SK-N-SH (cell line): ENCODE data around the gene DDAH2. TPM values are rescaled to one million over a fixed set of nuclear protein-coding genes. Genes with fewer than 3 reads are reported as not detected.

Source experiments
- CTCF ChIA-PET: fragments of 300-600, 350-600 bp; formaldehyde crosslinking; extraction: SDS; loops from one replicate; lab custom pipeline; 2021; lab: Yijun Ruan, JAX
- POLR2A ChIA-PET: fragments of 350-600 bp; sonication (Branson Sonifier 250); formaldehyde crosslinking; extraction: SDS; loops from one replicate; lab custom pipeline; 2020; ENCODE audit warnings: antibody characterized with exemption, inconsistent platforms; lab: Yijun Ruan, JAX
- DNase-seq: peaks from one replicate; pipeline ENCODE4 v3.0.0; 2012
- H2AFZ ChIP-seq: fragments of 200-600 bp; sonication (generic); 2 replicates; pipeline ENCODE4 v1.8.1; 2016; ENCODE audit warnings: antibody characterized with exemption, mild to moderate bottlenecking, low read depth
- H3F3A ChIP-seq: fragments of 200-600 bp; sonication (generic); replicated peaks from 2 replicates; pipeline ENCODE3; 2016; ENCODE audit warnings: antibody characterized with exemption, mild to moderate bottlenecking; ENCODE audit not compliant: insufficient read depth
- H3K27ac ChIP-seq, 2 experiments: fragments of 200-500 bp in 1 of 2; fragments of 200-600 bp in 1 of 2; sonication (Bioruptor generic) in 1 of 2; sonication (generic), shearing (Covaris generic) in 1 of 2; 2 replicates each; pipeline versions ENCODE4 v1.5.1 to v1.6.1; 2014 to 2016; ENCODE audit warnings: low read depth in 2 of 2, inconsistent platforms in 1 of 2, low read length in 1 of 2, mild to moderate bottlenecking in 1 of 2, mixed read lengths in 1 of 2
- H3K27me3 ChIP-seq: fragments of 200-600 bp; sonication (generic), shearing (Covaris generic); 2 replicates; pipeline ENCODE4 v1.6.1; 2016; ENCODE audit warnings: mixed run types; ENCODE audit not compliant: insufficient read depth
- H3K36me3 ChIP-seq, 2 experiments: fragments of 200-500 bp in 1 of 2; fragments of 200-600 bp in 1 of 2; sonication (Bioruptor generic) in 1 of 2; sonication (generic) in 1 of 2; replicated peaks in 1 of 2; 2 replicates each; pipeline versions ENCODE3 to v1.5.1; 2014 to 2016; ENCODE audit warnings: low read length in 1 of 2, mild to moderate bottlenecking in 1 of 2; ENCODE audit not compliant: insufficient read depth in 2 of 2, control insufficient read depth in 1 of 2
- H3K4me1 ChIP-seq, 2 experiments: fragments of 200-500 bp in 1 of 2; fragments of 200-600 bp in 1 of 2; sonication (Bioruptor generic) in 1 of 2; sonication (generic), shearing (Covaris generic) in 1 of 2; 2 replicates each; pipeline versions ENCODE4 v1.5.1 to v1.6.1; 2014 to 2016; ENCODE audit warnings: low read depth in 1 of 2, low read length in 1 of 2, mixed run types in 1 of 2; ENCODE audit not compliant: insufficient read depth in 2 of 2, control insufficient read depth in 1 of 2
- H3K4me2 ChIP-seq: fragments of 200-600 bp; sonication (generic), shearing (Covaris generic); 2 replicates; pipeline ENCODE4 v1.6.1; 2017; ENCODE audit warnings: mixed run types
- H3K4me3 ChIP-seq, 2 experiments: fragments of 200-500 bp in 1 of 2; fragments of 200-600 bp in 1 of 2; sonication (Bioruptor generic) in 1 of 2; sonication (generic), shearing (Covaris generic) in 1 of 2; 2 replicates each; pipeline versions ENCODE4 v1.5.1 to v1.8.1; 2014 to 2016; ENCODE audit warnings: low read depth in 2 of 2, inconsistent platforms in 1 of 2, low read length in 1 of 2, mild to moderate bottlenecking in 1 of 2, mixed read lengths in 1 of 2, moderate library complexity in 1 of 2
- H3K79me2 ChIP-seq: fragments of 200-600 bp; sonication (generic); 2 replicates; pipeline ENCODE4 v1.8.1; 2017; ENCODE audit warnings: mild to moderate bottlenecking; ENCODE audit not compliant: insufficient read depth
- H3K9ac ChIP-seq: fragments of 200-600 bp; sonication (generic); 2 replicates; pipeline ENCODE4 v1.6.1; 2017; ENCODE audit warnings: mixed run types
- H3K9me2 ChIP-seq: fragments of 200-600 bp; sonication (generic); 2 replicates; pipeline ENCODE4 v1.6.1; 2017; ENCODE audit warnings: mixed run types
- H3K9me3 ChIP-seq: fragments of 200-600 bp; sonication (generic); 2 replicates; pipeline ENCODE4 v1.6.1; 2017; ENCODE audit warnings: mixed run types, mild to moderate bottlenecking, moderate library complexity
- H4K20me1 ChIP-seq: fragments of 200-600 bp; sonication (generic); 2 replicates; pipeline ENCODE4 v1.6.1; 2017; ENCODE audit warnings: mild to moderate bottlenecking, mixed run types; ENCODE audit not compliant: insufficient read depth
- CHD2 ChIP-seq: fragments of 150-350 bp; IDR thresholded peaks from 2 replicates; pipeline ENCODE4 v1.6.1; 2018; ENCODE audit warnings: low read length; ENCODE audit not compliant: partially characterized antibody
- CTCF ChIP-seq: fragments of 200-600 bp; sonication (generic); IDR thresholded peaks from 2 replicates; pipeline ENCODE4 v1.6.1; 2017; ENCODE audit warnings: antibody characterized with exemption, mild to moderate bottlenecking, moderate library complexity
- FOXJ3 ChIP-seq: sonication (generic); formaldehyde crosslinking; IDR thresholded peaks from 2 replicates; pipeline ENCODE4 v1.5.1; 2020; ENCODE audit warnings: mild to moderate bottlenecking, missing genetic modification reagents
- GATA2 ChIP-seq: sonication (generic); formaldehyde crosslinking; IDR thresholded peaks from 2 replicates; pipeline ENCODE4 v1.5.0; 2020; ENCODE audit warnings: mild to moderate bottlenecking, missing genetic modification reagents
- JUND ChIP-seq: IDR thresholded peaks from 2 replicates; pipeline ENCODE4 v1.4.0; 2012
- MAX ChIP-seq: IDR thresholded peaks from 2 replicates; pipeline ENCODE4 v1.4.0; 2012; ENCODE audit warnings: low read depth
- NRF1 ChIP-seq: IDR thresholded peaks from 2 replicates; pipeline ENCODE4 v1.6.1; 2012; ENCODE audit warnings: low read depth, mild to moderate bottlenecking, low read length
- RAD21 ChIP-seq: IDR thresholded peaks from 2 replicates; pipeline ENCODE4 v1.6.1; 2012; ENCODE audit warnings: mild to moderate bottlenecking, low read length
- RCOR1 ChIP-seq: fragments of 150-350 bp; IDR thresholded peaks from 2 replicates; pipeline ENCODE4 v1.6.1; 2017; ENCODE audit warnings: antibody characterized with exemption, low read length
- REST ChIP-seq: IDR thresholded peaks from 2 replicates; pipeline ENCODE4 v1.6.1; 2012; ENCODE audit warnings: mild to moderate bottlenecking, low read depth, low read length, moderate library complexity
- RFX5 ChIP-seq: IDR thresholded peaks from 2 replicates; pipeline ENCODE4 v1.6.1; 2012; ENCODE audit warnings: mild to moderate bottlenecking, improper control_type of control experiment, low read length
- TAF1 ChIP-seq: IDR thresholded peaks from 2 replicates; pipeline ENCODE4 v1.6.1; 2012; ENCODE audit warnings: low read depth, mild to moderate bottlenecking, low read length, moderate library complexity, borderline replicate concordance
- TEAD4 ChIP-seq: IDR thresholded peaks from 2 replicates; pipeline ENCODE4 v1.4.0; 2012; ENCODE audit warnings: mild to moderate bottlenecking, borderline replicate concordance; ENCODE audit not compliant: insufficient read depth
- WGBS: methylation state at CpG from one replicate; pipeline ENCODE4 v1.1.6; 2017; ENCODE audit warnings: low lambda C conversion rate; 5-methylcytosine and 5-hydroxymethylcytosine counted together
- polyA plus RNA-seq, 3 experiments: library from polyadenylated mRNA; depleted of rRNA; stranded (reverse); fragments of >200 nt; gene quantifications; 2 replicates each; pipeline ENCODE4 v1.2.3, GENCODE V29; 2012

DDAH2 gene
- polyA plus RNA-seq, 1 of the 3 experiments (the other 2 are of a cell fraction) = 180 TPM

DNA sequence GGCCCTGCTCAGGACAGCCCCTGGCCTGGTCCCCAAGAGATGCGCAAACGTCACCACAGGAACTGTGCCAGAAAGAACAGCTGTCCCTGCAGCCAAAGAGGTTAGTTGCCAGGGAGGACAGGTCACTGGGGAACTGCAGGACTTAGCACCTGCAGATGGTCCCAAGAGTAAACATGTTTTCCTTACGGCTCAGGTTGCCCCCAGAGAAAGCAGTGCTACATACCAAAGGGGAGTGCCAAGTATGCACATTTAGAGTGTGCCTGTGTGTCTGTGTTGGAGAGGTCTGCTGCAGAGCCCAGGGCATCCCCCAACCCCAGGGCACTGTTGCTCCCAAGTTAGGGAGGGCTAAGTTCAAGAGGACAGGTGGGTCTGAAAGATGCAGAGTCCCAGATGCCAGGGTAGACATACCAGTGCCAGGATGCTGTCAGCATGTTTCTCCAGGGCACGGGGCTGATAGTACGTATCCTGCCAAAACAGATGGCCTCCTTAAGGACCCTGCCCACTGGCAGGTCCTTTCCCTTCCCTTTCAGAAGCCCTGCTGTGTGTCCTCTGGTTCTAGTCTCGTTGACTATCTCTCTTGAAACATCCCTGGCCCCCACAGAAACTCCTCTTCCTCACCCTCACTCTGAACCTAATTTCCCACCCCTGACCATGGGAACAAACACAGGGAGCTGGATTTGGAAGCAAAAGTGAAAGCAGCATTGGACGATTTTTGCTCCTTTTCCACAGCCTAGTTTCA is 27.3 kb downstream of the DDAH2 start:
- CTCF ChIA-PET = interaction anchor here (0.7 to 1.7 kb wide), 3 partner anchors 11 to 125 kb away, joined by 3 to 5 read pairs (median 3); partner anchors contain the start of gene MSH5
- no peaks in the 10 kb centered on the region for H3K9me2 ChIP-seq

More for the DNA sequence above, 27.3 kb downstream of the DDAH2 start:
- peaks cover under 1 to 17% of the 10 kb centered on the region in 2 experiments for H3K36me3 ChIP-seq
- H3F3A ChIP-seq = peaks cover 12% of the 10 kb centered on the region
- H3K9ac ChIP-seq = peak overlapping the region; percentile 95
- no peaks in the 10 kb centered on the region for H3K9me3 ChIP-seq
- 43% methylated on average over 6 of the region's 7 CpGs for WGBS
- H4K20me1 ChIP-seq = no peaks in the 10 kb centered on the region
- H3K27me3 ChIP-seq = no peaks in the 10 kb centered on the region
- peak overlapping the region; percentile 81 to 98 for H3K4me3 ChIP-seq
- peaks cover 0 to 15% of the 10 kb centered on the region in 2 experiments; a peak in 2 of 4 replicates for H3K4me1 ChIP-seq
- POLR2A ChIA-PET = interaction anchor here (1.1 to 1.8 kb wide), 3 partner anchors 7 to 128 kb away, joined by 3 to 7 read pairs (median 3); partner anchors contain the start of gene HSPA1B
- peak; percentile 60 for DNase-seq
- H2AFZ ChIP-seq = peak overlapping the region; percentile 91
- peak overlapping the region; percentile 97 for H3K4me2 ChIP-seq
- peaks cover 36% of the 10 kb centered on the region for H3K79me2 ChIP-seq
- no peak for TF ChIP-seq NRF1
- no peak for TF ChIP-seq TAF1
- no peak for TF ChIP-seq RFX5
- TF ChIP-seq REST = no peak
- no peak for TF ChIP-seq FOXJ3
- TF ChIP-seq CHD2 = no peak
- no peak for TF ChIP-seq RAD21
- no peak for TF ChIP-seq TEAD4
- TF ChIP-seq CTCF = no peak
- TF ChIP-seq RCOR1 = no peak
- TF ChIP-seq GATA2 = no peak
- TF ChIP-seq JUND = no peak
- TF ChIP-seq MAX = no peak
- TF ChIP-seq, all 33 proteins: peak for 0
- H3K27ac ChIP-seq = peak overlapping the region; percentile 87 to 89; a peak in 3 of 4 replicates
